GM06990 (cell line): ENCODE data around the gene RPL26.

ENCODE experiments used
- DNase-seq: peaks from one replicate; pipeline ENCODE4 v3.0.0-alpha.2; 2011; ENCODE audit not compliant: insufficient read length; ENCODE audit errors: extremely low read depth
- H3K27me3 ChIP-seq: replicated peaks from 2 replicates; pipeline ENCODE4 v1.6.0; 2011; ENCODE audit warnings: low read length; ENCODE audit not compliant: control insufficient read depth, insufficient read depth
- H3K36me3 ChIP-seq: 2 replicates; pipeline ENCODE4 v1.5.1; 2011; ENCODE audit warnings: low read length; ENCODE audit not compliant: control insufficient read depth, insufficient read depth
- H3K4me3 ChIP-seq: replicated peaks from 2 replicates; pipeline ENCODE4 v1.5.1; 2011; ENCODE audit warnings: low read depth, mild to moderate bottlenecking, control low read depth, low read length
- CTCF ChIP-seq: IDR thresholded peaks from 2 replicates; pipeline ENCODE4 v1.5.1; 2011; ENCODE audit warnings: low read length, control low read depth, mild to moderate bottlenecking, inconsistent platforms; ENCODE audit not compliant: insufficient read depth, poor library complexity, severe bottlenecking

Gene RPL26

GRCh38 chr17:8338753-8339140, 44.2 kb downstream of the RPL26 start:
- H3K4me3 ChIP-seq: no peak overlapping the region
- H3K36me3 ChIP-seq: no peaks in the 10 kb centered on the region
- no peak for TF ChIP-seq CTCF
- DNase-seq: no peak
- no peaks in the 10 kb centered on the region for H3K27me3 ChIP-seq

GRCh38 chr17:8337802-8338752, 44.9 kb downstream of the RPL26 start:
- DNase-seq: no peak
- H3K36me3 ChIP-seq: no peaks in the 10 kb centered on the region
- no peaks in the 10 kb centered on the region for H3K27me3 ChIP-seq
- no peak overlapping the region for H3K4me3 ChIP-seq
- TF ChIP-seq CTCF: no peak

- no peak for TF ChIP-seq CTCF
- no peaks in the 10 kb centered on the region for H3K27me3 ChIP-seq
- no peak overlapping the region for H3K4me3 ChIP-seq
- no peak for DNase-seq
- no peaks in the 10 kb centered on the region for H3K36me3 ChIP-seq
Measured at GRCh38 chr17:8333281-8333680, 49.7 kb downstream of the RPL26 start.

- Histone ChIP-seq H3K4me3 (no peak overlapping the region), H3K27me3 (no peaks in the 10 kb centered on the region), H3K36me3 (no peaks in the 10 kb centered on the region)
- no peak for TF ChIP-seq CTCF
- DNase-seq: no peak
Measured at GRCh38 chr17:8332688-8333087, 50.3 kb downstream of the RPL26 start.

GRCh38 chr17:8332128-8332527, 50.9 kb downstream of the RPL26 start:
- TF ChIP-seq CTCF: no peak

More at GRCh38 chr17:8332128-8332527, 50.9 kb downstream of the RPL26 start:
- DNase-seq: no peak
- no peaks in the 10 kb centered on the region for H3K36me3 ChIP-seq
- no peaks in the 10 kb centered on the region for H3K27me3 ChIP-seq
- no peak overlapping the region for H3K4me3 ChIP-seq
